Stimulated activated CD8-positive, alpha-beta memory T cell treated with anti-CD3 and anti-CD28 coated beads, Interleukin-7, amount 100 ng/mL, for 1 hour (primary cell): Measurements from ENCODE around the gene UNC5A.
"Not testable (repeated sequence)": the region's sequence is repeated elsewhere in the genome, so short reads cannot be mapped to it uniquely, and the experiment has no call there.

ENCODE experiments used
- DNase-seq, 2 donors: peaks; one replicate each; pipeline ENCODE4 v3.0.0-alpha.2; 2020; ENCODE audit warnings: low read depth in 2 of 2

UNC5A gene

DNA sequence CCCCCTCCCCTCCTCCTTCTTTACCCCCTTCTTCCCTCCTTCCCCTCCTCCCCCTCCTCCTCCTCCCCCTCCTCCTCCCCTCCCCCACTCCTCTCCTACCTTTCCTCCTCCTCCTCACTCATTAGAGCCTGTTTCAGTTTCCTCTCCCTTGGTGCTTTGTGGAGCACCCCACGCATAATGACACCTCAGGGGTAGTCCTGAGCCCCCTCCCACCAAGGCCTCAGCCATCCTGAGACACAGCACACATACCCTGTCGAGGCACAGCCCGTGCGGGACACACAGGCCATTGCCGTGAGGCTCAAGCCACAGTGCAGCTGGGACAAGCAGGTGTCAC lies 53.4 kb downstream of the UNC5A start:
- no peak for DNase-seq

DNA sequence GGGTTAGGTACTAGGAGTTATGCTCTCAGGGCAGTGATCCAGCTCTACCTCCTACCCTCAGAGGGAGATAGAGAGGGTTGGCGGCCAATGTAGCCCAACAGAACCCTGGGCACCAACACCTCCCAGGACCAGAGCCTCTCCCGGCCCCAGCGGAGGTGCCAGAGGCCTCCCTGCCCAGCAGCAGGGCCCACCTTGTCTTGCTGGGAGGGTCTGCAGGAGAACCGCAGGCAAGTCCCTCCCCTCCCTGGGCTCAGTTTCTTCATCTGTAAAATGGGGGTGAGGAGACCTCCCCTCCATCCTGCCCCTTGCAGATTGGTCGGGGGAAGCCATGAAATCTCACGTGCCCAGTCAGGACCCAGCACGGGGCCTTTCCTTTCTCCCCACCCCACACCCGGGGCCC lies 54.4 kb downstream of the UNC5A start:
- DNase-seq = no peak

DNA sequence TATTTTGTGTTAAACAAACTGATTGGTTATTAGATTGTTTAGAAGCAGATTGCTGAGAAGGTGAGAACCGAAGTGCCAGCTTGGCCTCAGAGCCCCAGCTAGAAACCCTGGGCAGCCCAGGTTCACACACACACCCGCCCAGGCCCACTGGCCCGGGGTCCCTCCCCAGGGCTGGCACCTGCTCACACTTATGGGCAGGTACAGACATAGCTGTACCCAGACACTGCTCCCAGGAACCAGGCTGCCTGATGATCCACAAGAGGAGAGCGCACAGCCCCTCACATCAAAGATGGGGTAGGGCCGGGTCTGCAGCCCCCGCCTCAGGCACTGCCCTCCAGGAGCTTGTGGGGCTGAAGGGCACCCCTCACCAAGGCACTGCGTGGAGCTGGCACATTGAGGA lies 55.6 kb downstream of the UNC5A start:
- no peak for DNase-seq

DNA sequence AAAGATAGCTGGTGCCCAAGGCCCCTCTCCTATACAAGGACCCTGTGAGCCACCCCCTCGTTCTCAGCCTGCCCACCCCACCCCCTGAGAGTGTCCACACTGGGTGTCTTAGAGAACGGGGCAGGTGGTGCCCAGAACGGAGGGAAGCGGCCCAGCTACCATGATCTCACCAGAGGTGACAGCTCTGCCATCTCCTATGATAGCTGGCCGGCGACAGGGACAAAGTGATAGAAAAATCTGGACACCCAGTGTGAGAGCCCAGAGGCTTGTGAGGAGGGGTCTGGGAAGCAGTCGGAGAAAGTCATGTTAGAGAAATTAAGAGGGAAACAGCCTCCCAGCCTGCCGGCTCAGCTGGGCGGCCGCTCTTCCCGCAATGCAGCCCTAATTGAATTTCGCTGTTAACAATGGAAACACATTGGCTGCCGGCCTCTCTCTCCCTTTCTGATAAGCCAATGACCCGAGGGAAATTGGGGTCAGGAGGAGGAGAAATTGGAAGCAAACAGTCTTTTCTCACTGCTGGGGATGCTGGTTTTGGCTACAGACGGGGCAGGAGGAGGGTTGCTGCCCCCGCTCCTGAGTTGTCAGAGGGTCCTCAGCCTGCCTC lies 56.5 kb downstream of the UNC5A start:
- DNase-seq = no peak

DNA sequence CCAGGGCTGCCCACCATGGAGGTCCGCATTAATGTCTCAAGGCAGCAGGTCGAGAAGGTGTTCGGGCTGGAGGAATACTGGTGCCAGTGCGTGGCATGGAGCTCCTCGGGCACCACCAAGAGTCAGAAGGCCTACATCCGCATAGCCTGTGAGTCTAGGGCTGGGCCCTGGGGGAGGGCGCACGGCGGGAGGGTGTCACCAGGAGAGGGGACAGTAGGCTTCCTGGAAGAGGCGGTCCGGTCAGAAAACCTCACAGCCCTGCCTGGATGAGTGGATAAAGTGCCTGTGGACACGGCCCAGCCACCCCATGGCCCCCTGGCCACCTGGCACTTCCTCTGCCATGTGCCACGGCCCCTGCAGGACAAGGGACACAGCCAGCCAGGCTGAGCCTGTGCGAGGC lies 57.8 kb downstream of the UNC5A start:
- DNase-seq = no peak

DNA sequence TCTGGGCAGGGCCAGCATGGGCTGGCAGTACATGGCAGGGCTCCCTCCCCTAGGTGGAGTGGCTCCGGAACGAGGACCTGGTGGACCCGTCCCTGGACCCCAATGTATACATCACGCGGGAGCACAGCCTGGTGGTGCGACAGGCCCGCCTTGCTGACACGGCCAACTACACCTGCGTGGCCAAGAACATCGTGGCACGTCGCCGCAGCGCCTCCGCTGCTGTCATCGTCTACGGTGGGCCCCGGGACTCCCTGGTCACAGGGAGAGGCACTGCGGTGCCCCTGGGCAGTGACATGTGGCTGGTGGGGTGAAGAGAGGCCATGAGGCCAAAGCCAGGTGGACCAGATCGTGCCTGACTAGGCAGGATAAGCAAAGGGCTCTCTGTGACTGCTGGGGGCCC lies 58.4 kb downstream of the UNC5A start:
- DNase-seq = no peak

DNA sequence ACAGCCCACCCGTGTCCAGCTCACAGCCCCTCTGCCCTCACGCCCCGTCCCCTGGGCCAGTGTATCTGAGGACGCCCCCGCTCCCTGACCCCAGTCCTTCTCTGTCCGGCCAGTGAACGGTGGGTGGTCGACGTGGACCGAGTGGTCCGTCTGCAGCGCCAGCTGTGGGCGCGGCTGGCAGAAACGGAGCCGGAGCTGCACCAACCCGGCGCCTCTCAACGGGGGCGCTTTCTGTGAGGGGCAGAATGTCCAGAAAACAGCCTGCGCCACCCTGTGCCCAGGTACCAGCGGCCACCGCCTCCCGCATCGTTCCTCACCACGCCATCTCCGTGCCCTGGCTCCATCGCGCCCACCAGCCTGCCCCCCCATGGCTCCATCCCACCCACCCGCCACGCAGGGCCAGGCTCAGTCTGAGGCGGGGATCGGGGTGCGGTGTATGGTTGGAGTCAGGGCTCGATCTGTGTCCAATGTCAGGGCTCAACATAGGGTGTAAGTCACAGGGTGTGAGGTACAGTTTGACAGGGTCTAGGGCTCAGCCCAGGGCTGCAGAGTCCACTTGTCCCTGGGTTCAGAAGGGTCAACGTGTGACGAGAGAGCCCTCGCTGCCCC lies 59.2 kb downstream of the UNC5A start:
- no peak for DNase-seq

DNA sequence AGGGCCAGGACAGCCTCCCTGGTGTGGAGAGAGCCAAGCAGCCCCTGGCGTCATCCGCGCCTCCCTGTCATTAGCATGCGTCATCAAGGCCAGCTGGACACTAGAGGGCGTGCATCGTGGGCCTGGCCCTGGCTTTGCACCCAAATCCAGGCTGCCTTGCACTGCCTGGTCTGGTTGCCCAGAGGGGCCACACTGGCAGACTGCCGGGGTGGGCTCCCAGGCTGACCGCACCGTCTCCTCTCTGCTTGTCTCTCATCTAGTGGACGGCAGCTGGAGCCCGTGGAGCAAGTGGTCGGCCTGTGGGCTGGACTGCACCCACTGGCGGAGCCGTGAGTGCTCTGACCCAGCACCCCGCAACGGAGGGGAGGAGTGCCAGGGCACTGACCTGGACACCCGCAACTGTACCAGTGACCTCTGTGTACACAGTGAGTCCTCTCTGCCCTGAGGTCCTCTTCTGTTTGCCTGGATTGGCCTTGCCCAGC lies 59.8 kb downstream of the UNC5A start:
- DNase-seq = no peak

DNA sequence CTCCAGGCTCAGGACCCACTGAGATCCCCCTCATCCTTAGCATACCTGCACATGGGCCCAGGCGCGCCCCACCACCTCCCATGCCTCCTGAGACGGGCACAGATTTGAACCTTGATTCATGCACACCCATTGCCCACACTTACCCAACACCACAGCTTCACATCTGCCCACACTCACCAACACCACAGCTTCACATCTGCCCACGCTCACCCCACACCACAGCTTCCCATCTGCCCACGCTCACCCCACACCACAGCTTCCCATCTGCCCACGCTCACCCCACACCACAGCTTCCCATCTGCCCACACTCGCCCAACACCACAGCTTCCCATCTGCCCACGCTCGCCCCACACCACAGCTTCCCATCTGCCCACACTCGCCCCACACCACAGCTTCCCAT lies 60.3 kb downstream of the UNC5A start:
- not testable (repeated sequence) for DNase-seq

DNA sequence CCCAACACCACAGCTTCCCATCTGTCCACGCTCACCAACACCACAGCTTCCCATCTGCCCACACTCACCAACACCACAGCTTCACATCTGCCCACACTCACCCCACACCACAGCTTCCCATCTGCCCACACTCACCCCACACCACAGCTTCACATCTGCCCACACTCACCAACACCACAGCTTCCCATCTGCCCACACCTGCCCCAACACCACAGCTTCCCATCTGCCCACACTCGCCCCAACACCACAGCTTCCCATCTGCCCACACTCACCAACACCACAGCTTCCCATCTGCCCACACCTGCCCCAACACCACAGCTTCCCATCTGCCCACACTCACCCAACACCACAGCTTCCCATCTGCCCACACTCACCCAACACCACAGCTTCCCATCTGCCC lies 62.2 kb downstream of the UNC5A start:
- DNase-seq = not testable (repeated sequence)

DNA sequence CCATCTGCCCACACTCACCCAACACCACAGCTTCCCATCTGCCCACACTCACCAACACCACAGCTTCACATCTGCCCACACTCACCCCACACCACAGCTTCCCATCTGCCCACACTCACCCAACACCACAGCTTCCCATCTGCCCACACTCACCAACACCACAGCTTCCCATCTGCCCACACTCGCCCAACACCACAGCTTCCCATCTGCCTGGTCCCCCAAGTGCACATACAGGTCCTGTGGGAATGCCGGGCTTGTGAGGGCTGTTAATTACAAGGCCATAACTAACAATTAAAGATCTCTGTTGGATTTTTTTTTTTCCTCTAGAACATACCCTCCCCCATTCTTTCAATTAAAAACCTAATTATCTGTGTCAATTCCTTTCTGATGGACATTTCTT lies 62.7 kb downstream of the UNC5A start:
- not testable (repeated sequence) for DNase-seq

DNA sequence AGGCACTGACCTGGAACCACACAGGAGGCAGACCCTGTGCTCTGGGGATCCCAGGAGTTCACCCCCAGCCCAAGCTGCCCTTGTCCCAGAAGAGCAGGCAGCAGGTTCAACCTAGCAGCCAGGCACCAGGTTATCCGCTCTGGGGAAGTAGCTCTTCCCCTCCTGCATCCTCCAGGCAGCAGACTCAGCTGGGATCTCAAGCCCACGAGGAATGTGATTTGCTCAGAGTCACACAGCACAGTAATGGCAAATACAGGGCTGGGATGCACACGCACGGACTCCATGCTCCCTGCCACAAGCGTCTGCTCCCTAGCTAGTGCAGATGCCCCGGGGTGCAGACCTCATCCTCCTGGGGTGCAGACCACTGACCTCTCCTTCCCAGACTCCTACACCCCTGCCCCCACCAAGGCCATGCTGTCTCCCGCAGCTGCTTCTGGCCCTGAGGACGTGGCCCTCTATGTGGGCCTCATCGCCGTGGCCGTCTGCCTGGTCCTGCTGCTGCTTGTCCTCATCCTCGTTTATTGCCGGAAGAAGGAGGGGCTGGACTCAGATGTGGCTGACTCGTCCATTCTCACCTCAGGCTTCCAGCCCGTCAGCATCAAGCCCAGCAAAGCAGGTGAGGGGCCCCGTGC lies 63.3 kb downstream of the UNC5A start:
- DNase-seq = no peak

DNA sequence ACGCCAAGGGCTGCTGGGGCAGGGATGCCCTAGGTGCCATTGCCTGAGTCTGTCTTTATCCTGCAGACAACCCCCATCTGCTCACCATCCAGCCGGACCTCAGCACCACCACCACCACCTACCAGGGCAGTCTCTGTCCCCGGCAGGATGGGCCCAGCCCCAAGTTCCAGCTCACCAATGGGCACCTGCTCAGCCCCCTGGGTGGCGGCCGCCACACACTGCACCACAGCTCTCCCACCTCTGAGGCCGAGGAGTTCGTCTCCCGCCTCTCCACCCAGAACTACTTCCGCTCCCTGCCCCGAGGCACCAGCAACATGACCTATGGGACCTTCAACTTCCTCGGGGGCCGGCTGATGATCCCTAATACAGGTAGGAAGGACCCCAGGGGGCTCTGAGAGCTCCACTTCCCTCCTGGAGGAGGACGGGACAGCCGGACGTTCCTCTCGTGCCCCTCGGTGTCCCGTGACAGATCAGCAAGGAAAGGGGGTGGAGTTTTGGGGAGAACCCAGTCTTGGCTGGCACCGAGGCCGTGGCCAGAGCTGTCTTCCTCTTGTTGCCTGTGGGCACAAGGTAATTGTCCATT lies 63.9 kb downstream of the UNC5A start:
- DNase-seq = no peak

DNA sequence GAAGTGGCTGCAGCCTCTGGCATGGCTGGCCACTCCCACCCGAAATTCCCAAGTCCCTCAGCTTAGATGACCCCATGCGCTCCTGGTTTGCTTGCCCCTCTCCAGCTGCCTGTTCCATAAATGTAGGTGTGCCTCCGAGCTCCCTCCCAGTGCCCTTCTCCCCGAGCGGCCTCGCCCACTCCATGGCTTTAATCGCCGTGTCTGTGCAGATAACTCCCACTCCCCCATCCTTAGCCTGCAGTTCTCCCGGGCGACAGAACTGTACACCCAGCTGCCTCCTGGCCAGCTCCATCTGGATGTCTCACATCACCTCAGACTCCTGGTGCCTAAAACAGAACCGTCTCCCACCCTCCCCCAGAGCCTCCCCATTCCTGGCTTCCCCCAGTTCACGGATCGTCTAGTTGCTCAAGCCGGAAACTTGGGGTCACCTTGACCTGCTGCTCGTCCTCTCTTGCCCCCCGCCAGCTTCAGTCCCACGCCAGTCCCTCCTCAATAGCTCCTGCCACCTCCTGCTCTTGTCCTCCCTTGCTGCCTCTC lies 64.7 kb downstream of the UNC5A start:
- no peak for DNase-seq

DNA sequence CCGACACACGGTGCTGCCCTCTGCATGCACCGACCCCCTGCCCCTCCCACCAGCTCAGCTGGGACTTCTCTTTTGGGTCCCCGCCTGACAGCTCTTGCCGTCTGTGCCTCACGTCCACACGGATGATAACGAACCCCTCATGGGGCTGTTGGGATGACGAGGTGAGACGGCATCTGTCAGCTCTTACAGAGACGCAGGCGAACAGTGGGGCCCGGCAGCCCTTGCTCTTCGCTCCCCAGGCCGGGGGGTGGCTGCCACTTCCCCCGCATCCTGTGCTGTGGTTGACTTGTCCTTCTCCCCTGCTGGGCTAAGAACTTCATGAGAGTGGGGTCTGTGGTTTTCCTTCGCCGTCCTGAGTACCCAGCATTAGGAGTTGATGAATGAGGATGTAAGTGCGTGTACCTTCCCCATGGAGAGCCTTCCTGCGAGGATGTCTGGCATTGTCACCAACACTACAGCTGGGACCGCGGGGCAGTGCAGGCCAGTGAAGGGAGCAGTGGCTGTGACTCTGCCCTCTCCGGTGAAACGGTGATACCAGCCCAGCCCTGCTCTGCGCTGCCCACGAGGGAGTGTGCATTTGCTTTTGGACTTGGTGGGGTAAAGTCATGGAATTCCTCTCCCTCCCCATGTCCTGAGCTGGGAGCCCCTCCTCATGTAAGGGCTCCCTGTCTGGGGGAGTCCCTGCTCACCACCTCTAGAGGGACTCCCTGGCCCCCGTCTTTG lies 65.6 kb downstream of the UNC5A start:
- no peak for DNase-seq

DNA sequence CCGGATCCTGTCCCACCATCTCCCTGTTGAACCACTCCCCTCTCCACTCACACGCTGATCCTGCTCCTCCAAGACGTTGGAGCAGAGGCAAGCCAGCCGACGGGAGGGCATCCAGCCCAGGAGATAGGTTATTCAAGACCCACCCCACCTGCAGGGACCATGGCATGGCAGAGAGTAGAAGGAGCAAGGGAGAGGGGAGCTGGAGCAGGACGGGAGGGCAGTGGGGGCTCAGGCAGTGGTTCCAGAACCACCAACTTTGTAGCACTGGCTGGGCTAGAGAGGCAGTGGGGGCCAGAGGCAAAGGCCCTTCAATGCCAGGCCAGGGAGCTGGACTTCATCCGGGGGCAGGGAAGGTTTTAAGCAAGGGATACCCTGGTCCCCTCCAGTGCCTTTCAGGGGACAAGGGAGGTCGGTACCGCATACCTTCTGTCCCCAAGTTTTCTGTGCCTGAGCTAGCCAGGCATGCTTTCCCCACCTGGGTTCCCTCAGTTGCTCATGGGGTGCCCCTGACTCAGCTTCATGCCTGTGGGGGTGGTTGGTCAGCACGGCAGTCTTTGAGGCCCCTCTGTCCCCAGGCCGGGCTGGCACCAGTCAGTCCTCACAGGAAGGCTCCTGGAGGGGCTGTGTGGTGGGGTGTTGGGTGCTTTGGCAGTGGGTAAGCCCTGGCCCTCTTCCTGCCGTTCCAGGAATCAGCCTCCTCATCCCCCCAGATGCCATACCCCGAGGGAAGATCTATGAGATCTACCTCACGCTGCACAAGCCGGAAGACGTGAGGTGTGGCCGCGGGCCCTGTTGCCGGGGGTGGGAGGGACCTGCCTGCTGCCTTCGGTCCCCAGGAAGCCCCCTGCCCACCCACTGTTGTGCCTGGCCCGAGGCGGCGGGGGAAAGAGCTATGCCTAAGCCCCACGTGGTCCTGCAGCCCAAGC lies 66.4 kb downstream of the UNC5A start:
- no peak for DNase-seq

DNA sequence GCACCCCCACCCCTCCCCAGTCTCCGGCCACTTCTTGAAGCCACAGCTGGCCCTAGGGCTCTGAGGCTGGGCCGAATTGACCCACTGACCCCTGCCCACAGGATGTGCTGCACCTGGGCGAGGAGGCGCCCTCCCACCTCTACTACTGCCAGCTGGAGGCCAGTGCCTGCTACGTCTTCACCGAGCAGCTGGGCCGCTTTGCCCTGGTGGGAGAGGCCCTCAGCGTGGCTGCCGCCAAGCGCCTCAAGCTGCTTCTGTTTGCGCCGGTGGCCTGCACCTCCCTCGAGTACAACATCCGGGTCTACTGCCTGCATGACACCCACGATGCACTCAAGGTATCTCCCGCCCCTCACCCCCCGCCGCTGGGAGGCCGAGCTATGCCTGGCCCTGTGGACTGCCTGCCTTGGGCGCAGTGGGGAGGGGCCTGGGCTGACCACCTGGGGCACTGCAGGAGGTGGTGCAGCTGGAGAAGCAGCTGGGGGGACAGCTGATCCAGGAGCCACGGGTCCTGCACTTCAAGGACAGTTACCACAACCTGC lies 67.5 kb downstream of the UNC5A start:
- no peak for DNase-seq

DNA sequence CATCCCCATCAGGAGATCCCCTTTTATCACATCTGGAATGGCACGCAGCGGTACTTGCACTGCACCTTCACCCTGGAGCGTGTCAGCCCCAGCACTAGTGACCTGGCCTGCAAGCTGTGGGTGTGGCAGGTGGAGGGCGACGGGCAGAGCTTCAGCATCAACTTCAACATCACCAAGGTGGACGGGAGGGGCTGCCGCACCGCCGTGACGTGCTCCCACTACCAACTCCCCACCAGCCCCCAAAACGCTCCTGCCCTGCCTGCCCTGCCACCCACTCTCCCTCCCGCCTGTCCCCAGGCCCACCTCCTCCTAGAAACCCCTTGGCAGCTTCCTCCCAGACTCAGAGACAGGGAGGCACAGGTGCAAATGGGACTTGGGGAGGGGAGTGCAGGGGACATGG lies 68.1 kb downstream of the UNC5A start:
- DNase-seq = no peak

DNA sequence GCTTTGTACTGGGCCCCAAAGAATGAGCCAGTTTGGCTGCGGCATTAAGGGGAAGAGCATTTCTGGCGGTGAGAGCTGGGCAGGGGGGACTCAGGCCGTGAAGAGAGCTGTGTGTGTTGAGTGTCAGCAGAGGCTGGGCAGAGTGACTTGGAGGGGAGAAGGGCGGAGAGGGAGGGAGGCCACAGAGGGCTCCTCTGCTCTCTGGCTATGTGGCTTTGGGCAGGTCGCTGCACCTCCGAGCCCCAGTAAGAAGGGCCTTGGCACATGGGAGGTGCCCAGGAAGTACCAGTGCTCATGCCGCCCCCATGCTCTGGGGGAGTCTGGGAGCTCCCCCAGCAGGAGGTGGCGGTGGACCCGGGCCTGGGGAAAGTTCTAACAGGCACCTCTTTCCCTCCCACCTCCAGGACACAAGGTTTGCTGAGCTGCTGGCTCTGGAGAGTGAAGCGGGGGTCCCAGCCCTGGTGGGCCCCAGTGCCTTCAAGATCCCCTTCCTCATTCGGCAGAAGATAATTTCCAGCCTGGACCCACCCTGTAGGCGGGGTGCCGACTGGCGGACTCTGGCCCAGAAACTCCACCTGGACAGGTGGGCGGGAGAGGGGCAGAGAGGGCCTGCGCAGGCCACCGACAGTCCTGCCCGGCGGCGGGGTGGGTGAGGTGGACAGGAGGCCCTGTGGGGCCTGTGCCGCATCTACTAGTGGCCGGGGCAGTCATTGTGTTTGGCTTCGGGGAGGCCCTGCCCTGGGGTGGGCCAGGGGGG lies 68.7 kb downstream of the UNC5A start:
- DNase-seq = no peak
